ENCODE results near the gene TNNI3.
"Not testable (repeated sequence)": the region's sequence is repeated elsewhere in the genome, so short reads cannot be mapped to it uniquely, and the experiment has no call there.

The TNNI3 gene

DNA sequence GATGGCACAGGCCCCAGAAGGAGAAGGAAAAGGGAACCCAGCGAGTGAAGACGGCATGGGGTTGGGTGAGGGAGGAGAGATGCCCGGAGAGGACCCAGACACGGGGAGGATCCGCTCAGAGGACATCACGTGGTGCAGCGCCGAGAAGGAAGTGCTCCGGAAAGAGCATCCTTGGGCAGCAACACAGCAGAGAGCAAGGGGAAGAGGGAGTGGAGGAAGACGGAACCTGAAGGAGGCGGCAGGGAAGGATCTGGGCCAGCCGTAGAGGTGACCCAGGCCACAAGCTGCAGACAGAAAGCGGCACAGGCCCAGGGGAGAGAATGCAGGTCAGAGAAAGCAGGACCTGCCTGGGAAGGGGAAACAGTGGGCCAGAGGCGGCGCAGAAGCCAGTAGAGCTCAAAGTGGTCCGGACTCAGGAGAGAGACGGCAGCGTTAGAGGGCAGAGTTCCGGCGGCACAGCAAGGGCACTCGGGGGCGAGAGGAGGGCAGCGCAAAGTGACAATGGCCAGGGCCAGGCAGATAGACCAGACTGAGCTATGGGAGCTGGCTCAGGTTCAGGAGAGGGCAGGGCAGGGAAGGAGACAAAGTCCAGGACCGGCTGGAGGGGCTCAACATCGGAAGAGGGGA is 41.2 kb downstream of the TNNI3 start:
- H3K27me3 Mint-ChIP-seq (ENCODE audit: low read depth): no peaks in the 10 kb centered on the region
- H3K4me1 Mint-ChIP-seq (ENCODE audit: low read depth): peaks cover 28% of the 10 kb centered on the region
- peak overlapping the region; percentile 96 for H3K27ac Mint-ChIP-seq
- peak overlapping the region; percentile 100 for H3K4me3 Mint-ChIP-seq
- H3K36me3 Mint-ChIP-seq (ENCODE audit: low read depth): peaks cover 4% of the 10 kb centered on the region
- H3K9me3 Mint-ChIP-seq: no peaks in the 10 kb centered on the region

DNA sequence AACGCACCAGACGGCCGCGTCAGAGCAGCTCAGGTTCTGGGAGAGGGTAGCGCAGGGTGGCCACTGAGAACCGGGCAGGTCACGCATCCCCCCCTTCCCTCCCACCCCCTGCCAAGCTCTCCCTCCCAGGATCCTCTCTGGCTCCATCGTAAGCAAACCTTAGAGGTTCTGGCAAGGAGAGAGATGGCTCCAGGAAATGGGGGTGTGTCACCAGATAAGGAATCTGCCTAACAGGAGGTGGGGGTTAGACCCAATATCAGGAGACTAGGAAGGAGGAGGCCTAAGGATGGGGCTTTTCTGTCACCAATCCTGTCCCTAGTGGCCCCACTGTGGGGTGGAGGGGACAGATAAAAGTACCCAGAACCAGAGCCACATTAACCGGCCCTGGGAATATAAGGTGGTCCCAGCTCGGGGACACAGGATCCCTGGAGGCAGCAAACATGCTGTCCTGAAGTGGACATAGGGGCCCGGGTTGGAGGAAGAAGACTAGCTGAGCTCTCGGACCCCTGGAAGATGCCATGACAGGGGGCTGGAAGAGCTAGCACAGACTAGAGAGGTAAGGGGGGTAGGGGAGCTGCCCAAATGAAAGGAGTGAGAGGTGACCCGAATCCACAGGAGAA is 42.0 kb downstream of the TNNI3 start:
- H3K4me1 Mint-ChIP-seq (ENCODE audit: low read depth): peaks cover 28% of the 10 kb centered on the region
- H3K27me3 Mint-ChIP-seq (ENCODE audit: low read depth): no peaks in the 10 kb centered on the region
- peak overlapping the region; percentile 100 for H3K4me3 Mint-ChIP-seq
- peak overlapping the region; percentile 96 for H3K27ac Mint-ChIP-seq
- H3K9me3 Mint-ChIP-seq: no peaks in the 10 kb centered on the region
- H3K36me3 Mint-ChIP-seq (ENCODE audit: low read depth): peaks cover 6% of the 10 kb centered on the region

DNA sequence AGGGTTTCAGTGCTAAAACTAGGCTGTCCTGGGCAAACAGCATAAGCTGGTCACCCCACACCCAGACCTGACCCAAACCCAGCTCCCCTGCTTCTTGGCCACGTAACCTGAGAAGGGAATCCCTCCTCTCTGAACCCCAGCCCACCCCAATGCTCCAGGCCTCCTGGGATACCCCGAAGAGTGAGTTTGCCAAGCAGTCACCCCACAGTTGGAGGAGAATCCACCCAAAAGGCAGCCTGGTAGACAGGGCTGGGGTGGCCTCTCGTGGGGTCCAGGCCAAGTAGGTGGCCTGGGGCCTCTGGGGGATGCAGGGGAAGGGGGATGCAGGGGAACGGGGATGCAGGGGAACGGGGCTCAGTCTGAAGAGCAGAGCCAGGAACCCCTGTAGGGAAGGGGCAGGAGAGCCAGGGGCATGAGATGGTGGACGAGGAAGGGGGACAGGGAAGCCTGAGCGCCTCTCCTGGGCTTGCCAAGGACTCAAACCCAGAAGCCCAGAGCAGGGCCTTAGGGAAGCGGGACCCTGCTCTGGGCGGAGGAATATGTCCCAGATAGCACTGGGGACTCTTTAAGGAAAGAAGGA is 42.9 kb downstream of the TNNI3 start:
- no peak overlapping the region for H3K27ac Mint-ChIP-seq
- no peaks in the 10 kb centered on the region for H3K27me3 Mint-ChIP-seq (ENCODE audit: low read depth)
- H3K36me3 Mint-ChIP-seq (ENCODE audit: low read depth): peaks cover 8% of the 10 kb centered on the region
- no peaks in the 10 kb centered on the region for H3K9me3 Mint-ChIP-seq
- H3K4me1 Mint-ChIP-seq (ENCODE audit: low read depth): peaks cover 25% of the 10 kb centered on the region
- peak overlapping the region; percentile 100 for H3K4me3 Mint-ChIP-seq

GRCh38 chr19:55113570-55114039 is 43.9 kb downstream of the TNNI3 start:
- H3K36me3 Mint-ChIP-seq (ENCODE audit: low read depth): peaks cover 12% of the 10 kb centered on the region
- H3K9me3 Mint-ChIP-seq: no peaks in the 10 kb centered on the region
- peaks cover 24% of the 10 kb centered on the region for H3K4me1 Mint-ChIP-seq (ENCODE audit: low read depth)
- H3K4me3 Mint-ChIP-seq: no peak overlapping the region
- no peak overlapping the region for H3K27ac Mint-ChIP-seq
- H3K27me3 Mint-ChIP-seq (ENCODE audit: low read depth): no peaks in the 10 kb centered on the region

- no peak overlapping the region for H3K4me3 Mint-ChIP-seq
- H3K4me1 Mint-ChIP-seq (ENCODE audit: low read depth): peaks cover 24% of the 10 kb centered on the region
- peaks cover 15% of the 10 kb centered on the region for H3K36me3 Mint-ChIP-seq (ENCODE audit: low read depth)
- no peaks in the 10 kb centered on the region for H3K9me3 Mint-ChIP-seq
- no peak overlapping the region for H3K27ac Mint-ChIP-seq
- no peaks in the 10 kb centered on the region for H3K27me3 Mint-ChIP-seq (ENCODE audit: low read depth)
Measured at GRCh38 chr19:55112777-55113569, 44.6 kb downstream of the TNNI3 start.

- no peak overlapping the region for H3K27ac Mint-ChIP-seq
- no peaks in the 10 kb centered on the region for H3K27me3 Mint-ChIP-seq (ENCODE audit: low read depth)
- H3K36me3 Mint-ChIP-seq (ENCODE audit: low read depth): peaks cover 15% of the 10 kb centered on the region
- H3K4me1 Mint-ChIP-seq (ENCODE audit: low read depth): peaks cover 21% of the 10 kb centered on the region
- no peak overlapping the region for H3K4me3 Mint-ChIP-seq
- H3K9me3 Mint-ChIP-seq: no peaks in the 10 kb centered on the region
Measured at GRCh38 chr19:55112246-55112776, 45.2 kb downstream of the TNNI3 start.

- Mint-ChIP-seq H3K9me3 (peaks cover 3% of the 10 kb centered on the region), H3K36me3 (ENCODE audit: low read depth) (peaks cover 22% of the 10 kb centered on the region)
Measured at GRCh38 chr19:55111238-55111831, 46.2 kb downstream of the TNNI3 start.

GRCh38 chr19:55109527-55110291 is 47.8 kb downstream of the TNNI3 start:
- Mint-ChIP-seq H3K36me3 (ENCODE audit: low read depth) (peaks cover 23% of the 10 kb centered on the region), H3K27ac (no peak overlapping the region), H3K27me3 (ENCODE audit: low read depth) (no peaks in the 10 kb centered on the region), H3K9me3 (peaks cover 3% of the 10 kb centered on the region), H3K4me3 (no peak overlapping the region), H3K4me1 (ENCODE audit: low read depth) (peaks cover 11% of the 10 kb centered on the region)

More at GRCh38 chr19:55111238-55111831, 46.2 kb downstream of the TNNI3 start:
- Mint-ChIP-seq H3K4me3 (no peak overlapping the region), H3K4me1 (ENCODE audit: low read depth) (peaks cover 25% of the 10 kb centered on the region), H3K27ac (no peak overlapping the region), H3K27me3 (ENCODE audit: low read depth) (no peaks in the 10 kb centered on the region)

GRCh38 chr19:55107252-55107651 is 50.3 kb downstream of the TNNI3 start:
- not testable (repeated sequence) for H3K4me1 Mint-ChIP-seq (ENCODE audit: low read depth); H3K4me3 Mint-ChIP-seq; H3K27ac Mint-ChIP-seq; H3K27me3 Mint-ChIP-seq (ENCODE audit: low read depth); H3K9me3 Mint-ChIP-seq
- peaks cover 35% of the 10 kb centered on the region for H3K36me3 Mint-ChIP-seq (ENCODE audit: low read depth)

- Mint-ChIP-seq H3K36me3 (ENCODE audit: low read depth) (peaks cover 40% of the 10 kb centered on the region), H3K4me1 (ENCODE audit: low read depth) (peaks cover 9% of the 10 kb centered on the region), H3K9me3 (peaks cover 10% of the 10 kb centered on the region), H3K27ac (no peak overlapping the region), H3K4me3 (no peak overlapping the region), H3K27me3 (ENCODE audit: low read depth) (no peaks in the 10 kb centered on the region)
Measured at GRCh38 chr19:55106591-55106990, 50.9 kb downstream of the TNNI3 start.

DNA sequence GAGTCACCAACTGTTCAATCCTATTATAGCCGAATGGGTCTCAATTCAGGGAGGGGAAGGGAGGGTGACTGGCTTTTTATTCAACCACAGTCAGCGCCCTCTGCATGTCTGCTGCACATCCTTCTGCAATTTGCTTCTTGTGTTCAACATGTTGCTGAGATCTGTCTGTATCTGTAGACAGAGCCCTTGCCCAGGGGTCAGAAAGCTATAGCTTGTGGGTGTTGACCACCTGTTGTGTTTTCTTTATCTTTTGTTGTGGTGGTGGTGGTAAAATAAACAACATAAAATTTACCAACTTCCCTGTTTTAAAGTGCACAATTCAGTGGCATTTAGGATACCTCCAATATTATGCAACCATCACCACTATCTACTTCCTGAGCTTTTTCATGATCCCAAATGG is 52.3 kb downstream of the TNNI3 start:
- no peak overlapping the region for H3K27ac Mint-ChIP-seq
- no peak overlapping the region for H3K4me3 Mint-ChIP-seq
- H3K27me3 Mint-ChIP-seq (ENCODE audit: low read depth): no peaks in the 10 kb centered on the region
- peaks cover 9% of the 10 kb centered on the region for H3K4me1 Mint-ChIP-seq (ENCODE audit: low read depth)
- H3K9me3 Mint-ChIP-seq: peaks cover 10% of the 10 kb centered on the region
- H3K36me3 Mint-ChIP-seq (ENCODE audit: low read depth): peaks cover 39% of the 10 kb centered on the region

DNA sequence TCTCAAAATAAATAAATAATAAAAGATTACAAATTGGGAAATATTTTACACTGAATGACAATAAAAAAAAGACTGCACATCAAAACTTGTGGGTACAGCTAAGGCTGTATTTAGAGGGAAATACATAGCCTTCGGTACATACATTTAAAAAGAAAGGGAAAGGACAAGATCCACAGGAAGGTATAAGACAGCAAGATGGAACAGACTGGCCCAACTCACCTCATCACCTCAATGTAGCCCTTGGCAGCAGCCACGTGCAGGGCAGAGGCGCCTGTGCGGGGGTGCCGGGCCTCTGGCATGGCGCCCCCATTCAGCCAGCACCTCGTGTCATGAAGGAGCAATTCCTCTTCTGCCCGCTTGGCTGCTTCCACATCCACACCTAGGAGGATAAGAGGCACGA is 54.3 kb downstream of the TNNI3 start:
- H3K4me1 Mint-ChIP-seq (ENCODE audit: low read depth): peaks cover 4% of the 10 kb centered on the region
- no peak overlapping the region for H3K4me3 Mint-ChIP-seq
- no peak overlapping the region for H3K27ac Mint-ChIP-seq
- H3K27me3 Mint-ChIP-seq (ENCODE audit: low read depth): no peaks in the 10 kb centered on the region
- peaks cover 10% of the 10 kb centered on the region for H3K9me3 Mint-ChIP-seq
- H3K36me3 Mint-ChIP-seq (ENCODE audit: low read depth): peaks cover 33% of the 10 kb centered on the region
